ENCODE results near the gene SPATA9. TPM values are rescaled to one million over a fixed set of nuclear protein-coding genes. Genes with fewer than 3 reads are reported as not detected.

The SPATA9 gene
- total and polyA plus RNA-seq, 2 of the 8 experiments (the other 6 are each of a cell fraction or from before 2014, with no cell fraction given) = not detected

DNA sequence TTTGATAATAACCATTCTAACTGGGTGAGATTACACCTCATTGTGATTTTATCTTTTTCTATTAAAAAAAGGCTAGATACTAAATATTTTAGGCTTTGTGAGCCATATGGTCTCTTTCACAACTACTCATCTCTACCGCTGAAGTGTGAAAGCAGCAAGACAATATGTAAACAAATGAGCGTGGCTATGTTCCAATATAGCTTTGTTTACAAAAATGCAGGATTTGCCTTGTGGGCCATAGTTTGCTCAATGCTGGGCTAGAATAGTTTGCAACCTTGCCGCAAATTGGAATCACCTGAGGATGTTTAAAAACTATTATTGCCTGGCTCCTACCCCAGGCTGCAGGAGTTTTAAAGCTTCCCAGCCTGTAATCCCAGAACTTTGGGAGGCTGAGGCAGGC is 73.1 kb downstream of the SPATA9 start (continued):
- TF ChIP-seq SP1 (IDR thresholded peaks at IDR 0.05; ENCODE audit: low read depth, low read length) = no peak

Other genes starting within 250 kb of the SPATA9 start
- 46.5 and 53.7 TPM in 2 replicates for gene SKIC3, start 128.0 kb downstream of the SPATA9 start, total RNA-seq (2021; fragmentation: NEBNext Ultra II Directional; extraction: Animal tissue kit (Norgen Biotek cat#: 25700))
- 8.1 and 13.7 TPM in 2 replicates for gene SKIC3, start 128.0 kb downstream of the SPATA9 start, polyA plus RNA-seq (2011; rRNA removed)
- 12.8 and 14.1 TPM in 2 replicates for gene ARSK, start 127.9 kb downstream of the SPATA9 start, total RNA-seq (2021; fragmentation: NEBNext Ultra II Directional; extraction: Animal tissue kit (Norgen Biotek cat#: 25700))
- gene ARSK, start 127.9 kb downstream of the SPATA9 start, polyA plus RNA-seq (2011; rRNA removed) = 6.1 and 8.4 TPM in 2 replicates
- not detected in 2 replicates for gene GPR150, start 62.9 kb downstream of the SPATA9 start, total RNA-seq (2021; fragmentation: NEBNext Ultra II Directional; extraction: Animal tissue kit (Norgen Biotek cat#: 25700))
- gene GPR150, start 62.9 kb downstream of the SPATA9 start, polyA plus RNA-seq (2011; rRNA removed) = 0.14 and 0.27 TPM in 2 replicates
- 2.0 and 4.3 TPM in 2 replicates for gene RFESD, start 36.2 kb downstream of the SPATA9 start, total RNA-seq (2021; fragmentation: NEBNext Ultra II Directional; extraction: Animal tissue kit (Norgen Biotek cat#: 25700))
- 1.0 and 1.7 TPM in 2 replicates for gene RFESD, start 36.2 kb downstream of the SPATA9 start, polyA plus RNA-seq (2011; rRNA removed)
- gene RHOBTB3, start 48.3 kb upstream of the SPATA9 start, total RNA-seq (2021; fragmentation: NEBNext Ultra II Directional; extraction: Animal tissue kit (Norgen Biotek cat#: 25700)) = 8.2 and 11.5 TPM in 2 replicates
- gene RHOBTB3, start 48.3 kb upstream of the SPATA9 start, polyA plus RNA-seq (2011; rRNA removed) = 16.1 and 17.5 TPM in 2 replicates
- 21.6 and 22.9 TPM in 2 replicates for gene GLRX, start 139.7 kb upstream of the SPATA9 start, total RNA-seq (2021; fragmentation: NEBNext Ultra II Directional; extraction: Animal tissue kit (Norgen Biotek cat#: 25700))
- 13.2 and 31.2 TPM in 2 replicates for gene GLRX, start 139.7 kb upstream of the SPATA9 start, polyA plus RNA-seq (2011; rRNA removed)